Measurements from ENCODE around the gene APOBEC3C.
A peak's percentile ranks its signal among the peaks of the same experiment; 100 is the strongest.
"Not testable (repeated sequence)": the region's sequence is repeated elsewhere in the genome, so short reads cannot be mapped to it uniquely, and the experiment has no call there.

APOBEC3C gene

DNA sequence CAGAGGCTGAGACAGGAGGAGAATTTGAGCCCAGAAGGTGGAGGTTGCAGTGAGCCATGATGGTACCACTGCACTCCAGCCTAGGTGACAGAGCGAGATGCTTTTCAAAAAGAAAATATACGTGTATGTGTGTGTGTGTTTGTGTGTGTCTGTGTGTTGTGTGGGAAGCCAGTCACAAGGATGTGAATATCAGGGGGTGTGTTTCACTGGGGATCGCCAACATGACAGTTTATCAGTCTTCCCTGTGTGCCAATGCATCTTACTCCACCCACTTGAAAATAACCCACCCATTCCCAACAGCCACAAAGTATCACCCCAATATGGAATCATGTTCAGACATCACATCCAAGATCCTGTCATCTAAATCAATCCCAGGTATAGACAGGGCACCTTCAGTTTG lies 42.3 kb upstream of the APOBEC3C start:
- TF ChIP-seq, protein P1, sequence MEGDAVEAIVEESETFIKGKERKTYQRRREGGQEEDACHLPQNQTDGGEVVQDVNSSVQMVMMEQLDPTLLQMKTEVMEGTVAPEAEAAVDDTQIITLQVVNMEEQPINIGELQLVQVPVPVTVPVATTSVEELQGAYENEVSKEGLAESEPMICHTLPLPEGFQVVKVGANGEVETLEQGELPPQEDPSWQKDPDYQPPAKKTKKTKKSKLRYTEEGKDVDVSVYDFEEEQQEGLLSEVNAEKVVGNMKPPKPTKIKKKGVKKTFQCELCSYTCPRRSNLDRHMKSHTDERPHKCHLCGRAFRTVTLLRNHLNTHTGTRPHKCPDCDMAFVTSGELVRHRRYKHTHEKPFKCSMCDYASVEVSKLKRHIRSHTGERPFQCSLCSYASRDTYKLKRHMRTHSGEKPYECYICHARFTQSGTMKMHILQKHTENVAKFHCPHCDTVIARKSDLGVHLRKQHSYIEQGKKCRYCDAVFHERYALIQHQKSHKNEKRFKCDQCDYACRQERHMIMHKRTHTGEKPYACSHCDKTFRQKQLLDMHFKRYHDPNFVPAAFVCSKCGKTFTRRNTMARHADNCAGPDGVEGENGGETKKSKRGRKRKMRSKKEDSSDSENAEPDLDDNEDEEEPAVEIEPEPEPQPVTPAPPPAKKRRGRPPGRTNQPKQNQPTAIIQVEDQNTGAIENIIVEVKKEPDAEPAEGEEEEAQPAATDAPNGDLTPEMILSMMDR (IDR thresholded peaks at IDR 0.05) = no peak
- no peak for DNase-seq
- Histone ChIP-seq H3K9me3 (no peaks in the 10 kb centered on the region), H3K27ac (no peak overlapping the region), H3K27me3 (peaks cover 0 to 11% of the 10 kb centered on the region in 2 donors), H3K4me1 (no peaks in the 10 kb centered on the region), H3K4me3 (no peak overlapping the region), H3K36me3 (no peaks in the 10 kb centered on the region)
- intact Hi-C loops (cut with DNase I; ENCODE audit: low total_unique reads) = no loop called here

DNA sequence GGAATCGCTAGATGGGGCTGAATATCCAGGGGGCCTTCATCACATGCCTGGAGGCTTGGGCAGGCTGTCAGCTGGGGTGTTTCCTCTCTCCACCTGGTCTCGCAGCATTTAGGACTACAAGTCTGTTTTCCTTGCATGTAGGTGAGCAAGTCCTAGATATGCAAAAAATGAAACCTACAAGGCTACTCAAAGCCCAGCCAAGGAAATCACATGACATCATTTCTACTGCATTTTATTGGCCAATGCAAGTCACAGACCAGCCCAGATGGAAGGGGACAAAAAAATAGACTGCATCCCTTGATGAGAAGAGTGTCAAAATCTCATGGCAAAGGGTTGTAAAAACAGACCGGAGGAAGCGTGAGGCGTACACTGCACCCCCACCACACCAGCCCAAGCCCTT lies 41.5 kb upstream of the APOBEC3C start:
- Histone ChIP-seq H3K36me3 (no peaks in the 10 kb centered on the region), H3K9me3 (no peaks in the 10 kb centered on the region), H3K4me1 (no peaks in the 10 kb centered on the region), H3K4me3 (no peak overlapping the region), H3K27me3 (peaks cover 0 to 5% of the 10 kb centered on the region in 2 donors), H3K27ac (no peak overlapping the region)
- TF ChIP-seq, protein P1 (IDR thresholded peaks at IDR 0.05) = no peak
- no peak for DNase-seq
- intact Hi-C loops (cut with DNase I; ENCODE audit: low total_unique reads) = no loop called here

DNA sequence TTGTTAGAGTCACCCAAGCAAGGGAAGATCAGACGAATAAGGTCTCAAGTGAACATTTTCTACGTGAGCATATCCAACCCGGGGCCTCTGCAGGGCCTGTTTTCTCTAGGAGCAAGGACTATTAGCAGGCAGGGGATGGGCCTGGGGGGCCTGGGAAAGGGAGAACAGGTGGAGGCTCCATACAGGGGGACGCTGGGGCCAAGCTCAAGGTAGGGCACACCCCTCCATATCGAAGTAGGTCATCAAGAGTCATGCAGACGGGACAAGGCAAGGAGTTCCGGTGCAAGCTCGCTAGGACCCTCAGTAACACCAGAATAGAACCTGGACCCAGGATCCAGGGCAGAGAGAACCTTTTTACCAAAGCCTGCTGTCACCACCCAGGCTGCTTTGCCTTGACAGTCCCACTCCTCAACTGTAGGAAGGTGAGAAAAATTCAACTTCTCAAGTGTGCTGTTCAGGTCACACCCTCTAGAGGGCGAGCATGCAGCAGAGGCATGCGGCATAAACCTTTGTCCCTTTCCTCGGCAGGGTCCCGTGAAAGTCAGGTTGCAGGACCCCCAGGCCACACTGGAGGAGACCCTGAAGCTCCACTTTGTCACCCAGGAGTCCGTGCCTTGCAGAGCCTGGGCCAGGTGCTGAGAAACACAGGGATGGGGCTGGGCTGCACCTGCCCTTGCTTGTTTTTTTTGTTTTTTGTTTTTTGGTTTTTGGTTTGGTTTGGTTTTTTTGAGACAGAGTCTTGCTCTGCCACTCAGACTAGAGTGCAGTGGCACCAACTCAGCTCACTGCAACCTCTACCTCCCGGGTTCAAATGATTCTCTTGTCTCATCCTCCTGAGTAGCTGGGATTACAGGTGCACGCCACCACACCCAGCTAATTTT lies 40.5 kb upstream of the APOBEC3C start:
- no peak for DNase-seq

DNA sequence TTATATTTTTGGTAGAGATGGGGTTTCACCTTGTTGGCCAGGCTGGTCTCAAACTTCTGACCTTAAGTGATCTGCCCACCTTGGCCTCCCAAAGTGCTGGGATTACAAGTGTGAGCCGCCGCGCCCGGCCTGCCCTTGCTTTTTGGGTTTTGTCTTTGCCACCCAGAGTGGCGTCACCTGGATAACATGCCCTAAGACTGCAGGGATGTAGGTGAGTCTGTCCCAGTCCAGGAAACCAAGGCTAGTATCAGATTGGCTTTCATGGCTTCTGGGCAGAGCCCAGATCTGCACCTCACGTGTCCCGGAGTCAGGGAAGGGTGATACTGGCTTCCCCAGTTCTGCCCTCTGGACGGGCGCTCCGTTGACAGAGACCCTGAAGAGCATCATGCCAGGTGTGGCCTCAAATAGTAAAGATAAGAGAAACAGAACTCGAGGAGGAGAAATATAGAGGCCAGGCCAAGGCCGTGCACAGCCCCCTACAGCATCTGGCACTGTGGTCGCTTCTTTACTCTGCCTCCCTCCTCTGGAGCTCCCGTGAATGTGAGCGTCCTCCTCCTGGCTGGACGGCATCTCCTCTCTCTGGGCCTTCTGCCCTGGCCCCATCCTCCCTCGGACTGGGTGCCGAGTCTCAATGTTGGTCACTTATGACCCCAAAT lies 39.8 kb upstream of the APOBEC3C start:
- Histone ChIP-seq H3K4me1 (no peaks in the 10 kb centered on the region), H3K4me3 (no peak overlapping the region), H3K9me3 (no peaks in the 10 kb centered on the region), H3K27me3 (peaks cover 0 to 5% of the 10 kb centered on the region in 2 donors), H3K36me3 (no peaks in the 10 kb centered on the region), H3K27ac (no peak overlapping the region)
- intact Hi-C loops (cut with DNase I; ENCODE audit: low total_unique reads) = no loop called here
- TF ChIP-seq, protein P1 (IDR thresholded peaks at IDR 0.05) = no peak
- no peak for DNase-seq

More for the DNA sequence above, 40.5 kb upstream of the APOBEC3C start:
- Histone ChIP-seq H3K27ac (no peak overlapping the region), H3K4me3 (no peak overlapping the region), H3K27me3 (peaks cover 0 to 5% of the 10 kb centered on the region in 2 donors), H3K9me3 (no peaks in the 10 kb centered on the region), H3K36me3 (no peaks in the 10 kb centered on the region), H3K4me1 (no peaks in the 10 kb centered on the region)
- TF ChIP-seq, protein P1 (IDR thresholded peaks at IDR 0.05) = peak; percentile 59 to 72
- intact Hi-C loops (cut with DNase I; ENCODE audit: low total_unique reads) = no loop called here

DNA sequence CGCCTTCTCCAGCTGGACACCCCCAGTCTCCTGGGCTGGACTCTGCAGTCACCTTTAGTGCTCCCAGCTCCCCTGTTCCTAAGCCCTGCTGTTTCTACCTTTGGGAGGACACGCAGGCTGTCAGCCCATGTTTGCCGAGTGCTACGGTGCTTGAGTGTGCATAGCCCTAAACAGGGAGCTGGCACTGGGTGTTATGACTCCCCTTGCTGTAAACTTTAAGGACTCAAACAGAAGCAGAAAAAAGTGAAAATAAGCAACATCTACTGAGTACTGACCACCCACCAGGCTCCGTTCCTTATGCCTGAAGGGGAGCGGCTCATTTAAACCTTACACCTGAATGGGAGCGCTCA lies 39.3 kb upstream of the APOBEC3C start:
- intact Hi-C loops (cut with DNase I; ENCODE audit: low total_unique reads) = no loop called here
- Histone ChIP-seq H3K4me1 (no peaks in the 10 kb centered on the region), H3K36me3 (no peaks in the 10 kb centered on the region), H3K9me3 (no peaks in the 10 kb centered on the region), H3K4me3 (no peak overlapping the region), H3K27ac (no peak overlapping the region), H3K27me3 (peaks cover 0 to 5% of the 10 kb centered on the region in 2 donors)
- TF ChIP-seq, protein P1 (IDR thresholded peaks at IDR 0.05) = no peak
- no peak for DNase-seq

DNA sequence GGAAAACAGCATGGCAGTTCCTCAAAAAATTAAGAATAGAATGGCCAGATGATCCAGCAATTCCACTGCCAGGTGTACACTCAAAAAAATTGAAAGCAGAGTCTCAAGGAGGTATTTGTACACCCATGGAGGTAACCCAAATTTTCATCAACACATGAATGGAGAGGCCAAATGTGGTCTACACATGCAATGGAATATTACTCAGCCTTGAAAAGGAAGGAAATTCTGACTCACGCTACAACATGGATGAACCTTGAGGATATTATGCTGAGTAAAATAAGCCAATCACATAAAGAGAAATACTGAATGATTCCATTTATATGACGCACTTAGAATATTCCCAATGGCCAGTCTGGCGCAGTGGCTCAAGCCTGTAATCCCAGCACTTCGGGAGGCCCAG lies 36.8 kb upstream of the APOBEC3C start:
- H3K4me3 ChIP-seq; intact Hi-C loops (cut with DNase I; ENCODE audit: low total_unique reads); H3K27ac ChIP-seq; H3K9me3 ChIP-seq; H3K27me3 ChIP-seq; DNase-seq; H3K36me3 ChIP-seq: not testable (repeated sequence)
- H3K4me1 ChIP-seq = peaks cover 0 to 12% (median under 1%) of the 10 kb centered on the region in 4 donors

DNA sequence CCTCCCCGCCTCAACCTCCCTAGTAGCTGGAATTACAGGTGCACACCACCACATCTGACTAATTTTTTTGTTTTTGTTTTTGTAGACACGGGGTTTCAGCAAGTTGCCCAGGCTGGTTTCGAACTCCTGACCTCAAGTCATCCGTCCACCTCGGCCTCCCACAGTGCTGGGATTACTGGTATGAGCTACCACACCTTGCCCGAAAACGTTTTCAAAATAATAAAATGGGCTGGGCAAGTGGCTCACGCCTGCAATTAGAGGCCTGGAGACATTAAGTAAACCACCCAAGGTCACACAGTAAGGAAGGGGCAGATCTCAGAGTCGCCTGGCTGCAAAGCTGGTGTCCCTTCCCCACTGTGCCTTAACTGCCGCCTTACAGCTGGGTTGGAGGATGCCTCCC lies 33.5 kb upstream of the APOBEC3C start:
- intact Hi-C loops (cut with DNase I; ENCODE audit: low total_unique reads) = loop anchor here (5.0 kb wide), 1 partner anchor 108 kb away; the partner anchor contains the start of gene CBX6
- H3K4me1 ChIP-seq = peaks cover 0 to 18% (median 5%) of the 10 kb centered on the region in 4 donors
- not testable (repeated sequence) for H3K27me3 ChIP-seq, H3K4me3 ChIP-seq, H3K9me3 ChIP-seq, DNase-seq, H3K27ac ChIP-seq, H3K36me3 ChIP-seq

All from tibial artery (tissue), 4 donors.